GM06990 (cell line): Measurements from ENCODE around the gene CMKLR1.

ENCODE experiments used
- DNase-seq: peaks from one replicate; pipeline ENCODE4 v3.0.0-alpha.2; 2011; ENCODE audit not compliant: insufficient read length; ENCODE audit errors: extremely low read depth
- H3K27me3 ChIP-seq: replicated peaks from 2 replicates; pipeline ENCODE4 v1.6.0; 2011; ENCODE audit warnings: low read length; ENCODE audit not compliant: control insufficient read depth, insufficient read depth
- H3K36me3 ChIP-seq: 2 replicates; pipeline ENCODE4 v1.5.1; 2011; ENCODE audit warnings: low read length; ENCODE audit not compliant: control insufficient read depth, insufficient read depth
- H3K4me3 ChIP-seq: replicated peaks from 2 replicates; pipeline ENCODE4 v1.5.1; 2011; ENCODE audit warnings: low read depth, mild to moderate bottlenecking, control low read depth, low read length
- CTCF ChIP-seq: IDR thresholded peaks from 2 replicates; pipeline ENCODE4 v1.5.1; 2011; ENCODE audit warnings: low read length, control low read depth, mild to moderate bottlenecking, inconsistent platforms; ENCODE audit not compliant: insufficient read depth, poor library complexity, severe bottlenecking

The CMKLR1 gene

GRCh38 chr12:108341356-108341755 lies 2.2 kb upstream of the CMKLR1 start:
- DNase-seq = no peak
- Histone ChIP-seq H3K36me3 (no peaks in the 10 kb centered on the region), H3K27me3 (no peaks in the 10 kb centered on the region; the same call in 1 of the 2 replicates), H3K4me3 (no peak overlapping the region)
- TF ChIP-seq CTCF = no peak

GRCh38 chr12:108340037-108340436 lies 926 bp upstream of the CMKLR1 start:
- no peak for DNase-seq
- no peak for TF ChIP-seq CTCF
- H3K27me3 ChIP-seq = no peaks in the 10 kb centered on the region; the same call in 1 of the 2 replicates
- no peaks in the 10 kb centered on the region for H3K36me3 ChIP-seq
- no peak overlapping the region for H3K4me3 ChIP-seq

GRCh38 chr12:108337235-108338223 lies 1.6 kb downstream of the CMKLR1 start:
- peak; percentile 84 for TF ChIP-seq CTCF
- no peaks in the 10 kb centered on the region; the same call in 1 of the 2 replicates for H3K27me3 ChIP-seq
- DNase-seq = peak; percentile 65
- peak overlapping the region; percentile 29; the same call in 1 of the 2 replicates for H3K4me3 ChIP-seq
- no peaks in the 10 kb centered on the region for H3K36me3 ChIP-seq

- no peaks in the 10 kb centered on the region for H3K27me3 ChIP-seq
- H3K36me3 ChIP-seq = no peaks in the 10 kb centered on the region
- peak; percentile 74 for DNase-seq
- no peak for TF ChIP-seq CTCF
- no peak overlapping the region for H3K4me3 ChIP-seq
Measured at GRCh38 chr12:108335349-108336119, 3.6 kb downstream of the CMKLR1 start.

- Histone ChIP-seq H3K27me3 (no peaks in the 10 kb centered on the region), H3K4me3 (no peak overlapping the region), H3K36me3 (no peaks in the 10 kb centered on the region)
- peak; percentile 64 for DNase-seq
- TF ChIP-seq CTCF = no peak
Measured at GRCh38 chr12:108333898-108334699, 5.0 kb downstream of the CMKLR1 start.
